OCI-LY3 (cell line): ENCODE measurements around the gene MIA2.

Experiments
- CTCF ChIP-seq: fragments of 200-600, 300-600 bp; sonication (generic); IDR thresholded peaks from 2 replicates; pipeline ENCODE4 v1.5.1; 2014; ENCODE audit warnings: antibody characterized with exemption, low read length, low read depth
- EZH2phosphoT487 ChIP-seq: fragments of 200-600 bp; shearing (Covaris generic); IDR thresholded peaks from 2 replicates; pipeline ENCODE4 v1.6.1; 2018; ENCODE audit warnings: antibody characterized with exemption, mixed run types, low read depth

- no peak for TF ChIP-seq CTCF
- no peak for TF ChIP-seq EZH2phosphoT487
Measured at GRCh38 chr14:39316830-39317553, 83.3 kb downstream of the MIA2 start.
